CD1c-positive myeloid dendritic cell (primary cell): ENCODE measurements around the gene BRPF1.
A peak's percentile ranks its signal among the peaks of the same experiment; 100 is the strongest.

Experiments used
- DNase-seq: peaks from one replicate; pipeline ENCODE4 v3.0.0-alpha.2; 2016; ENCODE audit errors: extremely low spot score

BRPF1 gene

GRCh38 chr3:9703736-9704346, 27.7 kb upstream of the BRPF1 start, which contains the start of gene CPNE9:
Gene CPNE9 (plus strand): TSS chr3:9703833. CDS start chr3:9703997, 164 bp downstream.
- DNase-seq = no peak

DNA sequence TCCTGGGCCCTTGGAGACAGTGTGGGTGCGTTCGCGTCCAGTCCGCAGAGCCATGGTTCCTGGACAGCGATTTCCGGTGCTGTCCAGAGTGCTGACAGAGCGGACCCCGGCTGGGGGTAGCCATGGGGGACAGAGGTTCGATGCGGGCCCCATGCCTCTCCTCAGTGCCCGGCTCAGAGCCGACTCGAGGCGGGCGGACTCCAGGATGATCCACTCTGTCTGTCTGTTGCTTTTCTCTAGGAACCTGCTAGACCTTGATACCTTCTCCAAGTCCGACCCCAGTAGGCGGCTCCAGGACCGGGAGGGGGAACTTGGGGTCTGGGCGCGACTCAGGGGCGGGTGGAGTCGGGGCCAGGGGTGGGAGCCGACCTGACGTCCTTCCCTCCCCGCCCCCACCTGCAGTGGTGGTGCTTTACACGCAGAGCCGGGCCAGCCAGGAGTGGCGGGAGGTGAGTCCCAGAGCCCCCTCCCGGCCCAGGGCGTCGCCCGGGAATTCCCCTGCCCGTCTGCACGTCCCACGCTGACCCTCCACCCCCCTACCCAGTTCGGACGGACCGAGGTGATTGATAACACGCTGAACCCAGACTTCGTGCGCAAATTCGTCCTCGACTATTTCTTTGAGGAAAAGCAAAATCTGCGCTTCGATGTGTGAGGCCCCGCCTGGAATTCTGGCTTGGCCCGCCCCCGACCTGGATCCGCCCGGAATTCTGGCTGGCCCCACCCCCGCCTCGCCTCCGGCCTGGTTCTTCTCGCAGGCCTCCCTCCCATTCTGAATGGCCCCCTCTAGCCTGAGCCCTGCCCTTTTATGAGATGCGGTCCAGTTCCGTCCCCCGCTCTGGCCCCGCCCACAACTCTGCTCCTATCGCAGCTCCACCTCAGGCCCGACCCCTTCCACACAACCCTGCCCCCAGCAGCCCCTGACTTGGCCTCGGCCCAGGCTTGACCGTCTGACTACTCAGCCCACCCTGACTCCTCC, 26.9 kb upstream of the BRPF1 start:
- peak; percentile 42 for DNase-seq

- DNase-seq = no peak
Measured at GRCh38 chr3:9710174-9710739, 21.3 kb upstream of the BRPF1 start.

DNA sequence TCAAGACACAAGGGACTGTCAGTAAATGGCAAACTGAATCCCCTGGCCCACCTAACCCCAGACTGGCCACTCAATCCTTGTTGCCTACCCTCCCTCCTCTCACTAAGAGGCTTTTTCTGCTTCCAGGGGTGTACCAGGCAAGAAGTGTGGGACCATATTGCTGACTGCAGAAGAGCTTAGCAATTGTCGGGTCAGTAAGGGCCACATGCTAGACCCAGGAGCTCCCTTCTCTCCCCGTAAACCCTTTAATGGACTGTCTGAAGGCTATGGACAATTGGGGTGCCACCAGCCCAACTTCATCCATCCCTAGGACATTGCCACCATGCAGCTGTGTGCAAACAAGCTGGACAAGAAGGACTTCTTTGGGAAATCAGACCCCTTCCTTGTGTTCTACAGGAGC, 19.1 kb upstream of the BRPF1 start:
- DNase-seq = no peak

DNA sequence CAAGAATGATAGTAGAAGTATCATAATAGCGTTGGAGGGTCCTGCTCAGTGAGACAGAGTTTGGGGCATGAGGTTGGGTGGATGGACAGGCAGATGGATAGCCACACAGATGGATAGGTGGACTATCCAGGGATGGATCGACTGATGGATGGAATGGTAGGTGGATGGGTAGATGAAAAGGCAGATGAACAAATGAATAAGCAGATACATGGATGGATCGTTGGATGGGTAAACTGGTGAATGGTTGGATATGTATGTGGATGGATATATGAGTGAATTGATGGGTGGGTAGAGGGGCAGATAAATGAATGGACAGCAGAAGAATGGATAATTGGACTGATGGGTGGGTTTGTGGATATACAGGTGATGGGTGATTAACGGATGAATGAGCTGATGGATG, 18.4 kb upstream of the BRPF1 start:
- DNase-seq = no peak

DNA sequence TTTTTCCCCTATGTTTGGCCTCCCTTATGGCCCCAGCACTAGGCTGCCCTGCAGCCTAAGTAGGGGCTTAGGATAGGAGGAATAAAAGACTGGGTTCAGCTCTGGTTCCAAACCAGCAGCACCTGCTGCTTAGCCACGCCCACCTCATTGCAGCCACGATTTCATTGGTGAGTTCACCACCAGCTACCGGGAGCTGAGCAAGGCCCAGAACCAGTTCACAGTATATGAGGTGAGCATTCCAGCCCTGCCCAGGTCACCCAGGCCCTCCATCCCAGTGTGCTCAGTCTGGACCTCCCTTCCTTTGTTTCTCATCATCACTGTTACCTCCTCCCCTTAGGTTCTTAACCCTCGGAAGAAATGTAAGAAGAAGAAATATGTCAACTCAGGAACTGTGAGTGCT, 16.4 kb upstream of the BRPF1 start:
- DNase-seq = no peak

DNA sequence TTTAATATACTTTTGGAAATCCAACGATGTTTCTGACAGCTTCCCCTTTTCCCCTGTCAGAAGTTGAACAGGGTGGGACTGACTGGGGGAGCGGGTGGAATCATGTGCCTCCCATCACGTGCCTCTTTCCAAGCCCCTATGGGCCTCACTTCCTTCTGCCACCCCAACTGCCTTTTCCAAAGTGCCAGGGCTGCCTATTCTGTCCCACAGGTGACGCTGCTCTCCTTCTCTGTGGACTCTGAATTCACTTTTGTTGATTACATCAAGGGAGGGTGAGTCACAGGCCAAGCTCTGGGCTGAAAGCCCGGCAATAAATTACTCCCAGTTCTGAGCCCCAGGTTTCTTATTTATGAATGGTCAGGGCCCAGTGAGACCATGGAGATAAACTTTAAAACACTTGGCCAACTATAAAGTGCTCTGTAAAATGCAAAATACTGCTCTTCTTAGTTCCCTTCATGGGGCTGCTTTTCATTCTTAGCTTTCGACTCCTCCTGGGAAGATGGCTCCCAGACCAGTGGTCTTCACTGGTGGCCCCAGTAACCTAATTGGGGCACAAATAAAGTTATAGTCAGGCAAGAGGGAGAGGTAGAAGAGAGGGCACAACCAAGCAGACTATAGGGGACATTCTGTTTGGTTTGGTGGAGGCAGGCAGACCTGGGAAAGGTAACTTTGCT, 15.6 kb upstream of the BRPF1 start:
- peak; percentile 88 for DNase-seq

GRCh38 chr3:9716801-9717555, 14.6 kb upstream of the BRPF1 start:
- DNase-seq = peak; percentile 63

DNA sequence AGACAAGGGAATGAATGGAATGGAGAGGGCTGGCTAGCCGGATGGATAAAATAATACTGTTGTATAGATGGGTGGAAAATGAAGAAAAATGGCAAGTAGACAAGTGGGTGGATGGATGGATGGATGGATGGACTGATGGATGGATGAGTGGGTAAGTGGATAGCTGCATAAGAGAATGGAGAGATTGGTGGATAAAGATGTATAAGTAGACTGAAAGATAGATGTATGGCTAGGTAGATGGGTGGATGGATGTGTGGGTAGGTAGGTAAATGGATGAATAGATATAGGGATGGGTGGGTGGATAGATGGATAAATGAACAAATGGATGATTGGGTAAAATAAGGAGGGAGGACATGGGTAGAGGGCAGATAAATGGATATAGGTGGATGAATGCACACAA, 14.0 kb upstream of the BRPF1 start:
- DNase-seq = no peak

GRCh38 chr3:9718118-9718517, 13.4 kb upstream of the BRPF1 start:
- DNase-seq = no peak

DNA sequence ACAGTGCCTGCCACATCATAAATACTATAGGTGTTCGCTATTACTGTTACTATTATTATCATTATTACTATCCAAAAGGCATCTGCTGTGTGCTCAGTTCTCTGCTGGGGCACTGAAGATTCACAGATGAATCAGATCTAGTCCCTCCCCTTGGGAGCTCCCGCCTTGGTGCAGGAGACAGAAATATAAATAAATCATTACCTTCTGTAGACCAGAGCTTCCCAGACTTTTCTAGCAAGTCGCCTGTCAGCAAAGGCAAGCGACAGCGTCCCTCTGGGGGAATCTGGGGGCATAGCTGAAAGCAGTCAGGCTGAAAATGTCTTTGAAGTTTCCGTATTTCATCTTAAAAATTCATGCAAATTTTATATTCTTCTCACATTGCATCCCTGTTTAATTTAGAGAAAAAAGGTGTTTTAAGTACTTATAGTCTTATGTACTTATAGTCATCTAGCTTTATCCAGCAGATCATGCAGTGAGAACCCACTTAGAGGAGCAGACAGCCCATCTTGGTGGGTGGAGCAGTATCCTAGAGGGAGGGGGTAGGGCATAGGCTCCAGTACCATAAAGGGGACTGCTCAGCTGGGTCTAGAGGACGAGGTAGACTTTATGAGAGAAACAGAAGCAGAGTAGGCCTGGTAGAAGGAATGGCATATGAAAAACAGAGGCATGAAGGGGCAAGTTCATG, 10.4 kb upstream of the BRPF1 start:
- no peak for DNase-seq

DNA sequence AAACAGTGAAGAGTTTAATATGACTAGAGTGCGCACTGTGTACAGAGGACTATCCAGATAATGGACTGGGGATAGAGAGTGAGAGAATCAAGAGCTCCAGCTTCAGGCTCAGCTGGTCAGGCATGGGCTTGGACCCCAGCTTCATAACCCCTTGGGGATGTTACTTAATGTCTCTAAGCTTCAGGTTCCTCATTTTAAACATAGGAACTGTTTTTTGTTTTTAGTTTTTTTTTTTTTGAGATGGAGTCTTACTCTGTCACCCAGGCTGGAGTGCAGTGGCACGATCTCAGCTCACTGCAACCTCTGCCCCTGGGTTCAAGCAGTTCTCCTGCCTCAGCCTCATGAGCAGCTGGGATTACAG, 9.9 kb upstream of the BRPF1 start:
- DNase-seq = no peak

DNA sequence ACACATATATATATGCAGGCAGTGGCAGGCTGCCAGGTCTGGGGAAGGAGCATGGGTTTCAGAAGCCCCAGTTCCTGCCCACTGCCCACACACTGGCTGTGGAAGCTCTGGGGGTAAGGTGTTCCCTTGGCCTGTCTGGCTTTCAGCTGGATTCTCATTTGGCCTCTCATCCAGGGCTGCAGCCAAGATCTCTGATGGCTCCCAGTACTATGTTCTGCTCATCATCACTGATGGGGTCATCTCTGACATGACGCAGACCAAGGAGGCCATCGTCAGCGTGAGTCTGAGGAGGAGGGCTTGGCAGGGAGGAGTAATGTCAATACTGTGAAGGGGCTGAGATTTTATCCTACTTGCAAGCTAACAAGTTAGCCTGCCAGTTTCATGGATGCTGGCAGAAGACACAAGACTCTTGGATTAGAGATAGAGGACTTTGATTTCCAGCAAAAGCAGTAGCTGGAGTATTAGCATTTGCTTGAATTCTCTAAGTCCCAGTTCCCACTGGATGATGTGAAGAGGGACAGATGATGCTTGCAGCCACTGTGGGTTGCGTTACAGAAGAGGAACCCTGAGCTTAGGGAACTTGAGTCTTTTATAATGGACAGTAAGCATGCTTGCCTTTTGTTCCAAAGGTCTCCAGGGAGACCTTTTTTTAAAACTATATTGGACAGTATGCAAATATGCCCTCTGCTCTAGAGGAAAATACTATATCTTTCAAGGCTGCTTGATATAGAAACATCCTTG, 5.6 kb upstream of the BRPF1 start:
- DNase-seq = no peak

DNA sequence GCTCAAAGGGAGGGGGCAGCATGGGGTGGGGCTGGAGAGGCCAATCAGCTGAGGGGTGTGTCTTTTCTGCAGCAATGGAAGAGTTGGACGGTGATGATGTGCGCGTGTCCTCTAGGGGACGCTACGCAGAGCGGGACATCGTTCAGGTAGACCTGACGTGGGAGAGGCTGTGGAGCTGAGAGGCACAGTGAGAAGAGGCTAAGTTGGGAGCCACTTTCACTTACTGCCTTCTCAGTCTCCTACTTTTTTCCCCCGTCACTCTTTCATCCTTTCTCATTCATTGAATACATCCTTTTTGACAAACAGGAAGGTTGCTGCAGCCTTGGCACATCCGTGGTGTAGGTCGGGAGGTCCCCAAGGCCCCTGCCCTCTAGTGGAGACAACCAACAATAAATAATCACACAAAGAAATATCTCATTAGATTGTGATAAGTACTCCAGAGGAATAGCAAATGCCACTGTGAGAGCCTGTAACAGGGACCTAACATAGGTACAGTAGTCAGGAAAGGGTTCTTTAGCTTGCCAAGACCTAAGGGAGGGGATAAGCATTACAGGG, 4.4 kb upstream of the BRPF1 start:
- DNase-seq = peak; percentile 56

DNA sequence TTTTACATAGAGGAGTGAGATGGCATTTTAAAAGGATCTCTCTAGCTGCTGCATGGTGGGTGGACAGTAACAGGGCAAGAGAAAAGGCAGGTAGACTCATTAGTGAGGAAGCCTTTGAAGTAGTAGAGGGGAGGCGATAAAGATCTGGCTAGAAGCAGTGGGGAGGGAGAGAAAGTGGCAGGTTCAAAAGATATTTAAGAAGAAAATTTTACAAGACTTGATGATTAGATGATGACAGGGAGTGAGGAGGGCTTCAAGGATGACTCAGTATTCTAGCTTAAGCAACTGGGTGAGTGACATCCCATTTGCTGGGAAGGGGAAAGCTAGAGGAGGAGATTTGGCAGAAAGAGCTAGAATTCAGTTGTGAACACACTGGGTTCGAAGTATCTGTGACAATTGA, 3.8 kb upstream of the BRPF1 start:
- no peak for DNase-seq

DNA sequence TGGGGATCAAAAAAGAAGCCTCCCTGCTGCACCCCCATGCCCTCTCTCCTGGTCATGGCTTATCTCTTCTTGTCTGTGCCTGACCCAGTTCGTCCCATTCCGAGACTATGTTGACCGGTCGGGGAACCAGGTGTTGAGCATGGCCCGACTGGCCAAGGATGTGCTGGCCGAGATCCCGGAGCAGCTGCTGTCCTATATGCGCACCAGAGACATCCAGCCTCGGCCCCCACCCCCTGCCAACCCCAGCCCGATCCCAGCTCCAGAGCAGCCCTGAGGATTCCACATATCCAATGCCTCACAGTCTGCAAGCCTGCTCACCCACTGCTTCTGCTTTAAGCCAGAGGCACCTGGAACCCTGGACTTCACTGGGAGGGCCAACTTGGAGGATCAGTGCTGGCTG, 2.1 kb upstream of the BRPF1 start:
- no peak for DNase-seq

GRCh38 chr3:9730657-9731205, 804 bp upstream of the BRPF1 start:
- peak; percentile 76 for DNase-seq

- peak; percentile 77 for DNase-seq
Measured at GRCh38 chr3:9732080-9732739, 675 bp downstream of the BRPF1 start.

- no peak for DNase-seq
Measured at GRCh38 chr3:9732740-9733115, 1.2 kb downstream of the BRPF1 start.
